Measurements from ENCODE around the gene RFPL3. TPM values are rescaled to one million over a fixed set of nuclear protein-coding genes. Genes with fewer than 3 reads are reported as not detected.

The RFPL3 gene
- total and polyA plus RNA-seq, 10 of the 15 experiments (the other 5 are each of a cell fraction or from before 2014, with no cell fraction given) = not detected

GRCh38 chr22:32339190-32340012 is 18.3 kb upstream of the RFPL3 start:
- Histone ChIP-seq H3K79me2 (ENCODE audit: control insufficient read depth, insufficient read depth, low read length) (no peaks in the 10 kb centered on the region), H3K9ac (ENCODE audit: control insufficient read depth, insufficient read depth, low read length) (no peak overlapping the region), H2AFZ (ENCODE audit: control insufficient read depth, low read depth, low read length) (no peak overlapping the region), H3K27me3 (replicated peaks in 1 of 2; ENCODE audit: control insufficient read depth in 2 of 2, insufficient read depth in 2 of 2, low read length in 1 of 2) (no peaks in the 10 kb centered on the region; a peak in 2 of 4 replicates), H4K20me1 (ENCODE audit: control insufficient read depth, insufficient read depth) (no peaks in the 10 kb centered on the region), H3K9me3 (replicated peaks; ENCODE audit: control insufficient read depth, insufficient read depth, low read length) (no peaks in the 10 kb centered on the region), H3K4me3 (no peak overlapping the region), H3K36me3 (ENCODE audit: control insufficient read depth in 2 of 2, insufficient read depth in 2 of 2, low read length in 1 of 2) (no peaks in the 10 kb centered on the region), H3K4me2 (ENCODE audit: control insufficient read depth, insufficient read depth) (no peak overlapping the region), H3K27ac (ENCODE audit: control insufficient read depth, insufficient read depth) (no peak overlapping the region), H3K4me1 (ENCODE audit: control insufficient read depth, insufficient read depth, low read length) (no peaks in the 10 kb centered on the region)
- ChIA-PET CTCF (no interaction called here), SMC1A (ENCODE audit: uncharacterized antibody, unreplicated experiment) (no interaction called here), POLR2A (no interaction called here), RAD21 (ENCODE audit: unreplicated experiment) (no interaction called here)
- TF ChIP-seq ZZZ3 (IDR thresholded peaks at IDR 0.05; ENCODE audit: control insufficient read depth, insufficient read length, low read depth) (no peak), KLF5 (IDR thresholded peaks at IDR 0.05; ENCODE audit: partially characterized antibody) (no peak), ZNF24 (IDR thresholded peaks at IDR 0.05) (no peak), SREBF1 (IDR thresholded peaks at IDR 0.05; ENCODE audit: low read length) (no peak), ZNF207 (IDR thresholded peaks at IDR 0.05; ENCODE audit: borderline replicate concordance) (no peak), ZBTB40 (IDR thresholded peaks at IDR 0.05; ENCODE audit: borderline replicate concordance) (no peak), POU2F2 (IDR thresholded peaks at IDR 0.05; ENCODE audit: borderline replicate concordance, low read depth, low read length) (no peak), ZNF217 (IDR thresholded peaks at IDR 0.05) (no peak), RELB (IDR thresholded peaks at IDR 0.05; ENCODE audit: low read depth) (no peak), CBFB (IDR thresholded peaks at IDR 0.05; ENCODE audit: low read depth) (no peak), ZNF687 (IDR thresholded peaks at IDR 0.05) (no peak), FOXM1 (IDR thresholded peaks at IDR 0.05; ENCODE audit: low read depth, low read length) (no peak)
- intact Hi-C loops (cut with micrococcal nuclease; ENCODE audit: unreplicated experiment) = no loop called here
- no peak for DNase-seq (ENCODE audit: low read depth, low spot score)
- no peak for ATAC-seq
- no TSS peak for BruUV-seq (replicated peaks)
- 42% methylated on average over 23 of the region's 23 CpGs for WGBS (ENCODE audit: insufficient coverage, insufficient replicate concordance, low lambda C conversion rate, missing lambda C conversion rate)
- FAIRE-seq = no peak
- in situ Hi-C loops (cut with MboI) = no loop called here

Data from GM12878 (cell line).